Liver (tissue), 3 donors: Measurements from ENCODE around the gene ANKMY1.

Source experiments
- CTCF ChIP-seq: fragments of 150-350 bp; IDR thresholded peaks from 2 replicates; pipeline ENCODE4 v1.5.1; 2017; ENCODE audit warnings: improper control_type of control experiment, low read depth, low read length; ENCODE audit not compliant: missing input control
- HNF4A ChIP-seq, 2 donors: conservative IDR thresholded peaks; 2 replicates each; pipeline ENCODE4 v1.6.1; 2016; ENCODE audit warnings: antibody characterized with exemption in 2 of 2, mild to moderate bottlenecking in 2 of 2
- MAX ChIP-seq: IDR thresholded peaks from 2 replicates; pipeline ENCODE4 v1.6.1; 2016; ENCODE audit warnings: antibody characterized with exemption
- RAD21 ChIP-seq, 2 donors: IDR thresholded peaks; 2 replicates each; pipeline ENCODE4 v1.6.1; 2016; ENCODE audit warnings: antibody characterized with exemption in 2 of 2, mild to moderate bottlenecking in 2 of 2
- REST ChIP-seq: IDR thresholded peaks from 2 replicates; pipeline ENCODE4 v1.6.1; 2016; ENCODE audit warnings: antibody characterized with exemption, mild to moderate bottlenecking
- YY1 ChIP-seq: IDR thresholded peaks from 2 replicates; pipeline ENCODE4 v1.6.1; 2016; ENCODE audit warnings: antibody characterized with exemption, mild to moderate bottlenecking
- donor health status: healthy.
- donor health status: healthy.

- TF ChIP-seq CTCF: no peak
- no peak for TF ChIP-seq RAD21 (IDR thresholded peaks at IDR 0.05)
- no peak for TF ChIP-seq REST
- TF ChIP-seq MAX: no peak
- TF ChIP-seq YY1: no peak
- no peak for TF ChIP-seq HNF4A (conservative IDR thresholded peaks at IDR 0.05)
These were observed 105.9 kb downstream of the ANKMY1 start for GRCh38 chr2:240451791-240452461.
